Neuron (in vitro differentiated cells): ENCODE measurements around the gene DHX36.

Experiments used
- H2AFZ ChIP-seq: one replicate; pipeline ENCODE4 v1.6.1; 2013; ENCODE audit warnings: low read depth, mild to moderate bottlenecking, inconsistent platforms, low read length, moderate library complexity
- H3K27me3 ChIP-seq: one replicate; pipeline ENCODE4 v1.6.1; 2013; ENCODE audit warnings: low read length; ENCODE audit not compliant: insufficient read depth
- H3K36me3 ChIP-seq: one replicate; pipeline ENCODE4 v1.6.1; 2013; ENCODE audit warnings: low read length; ENCODE audit not compliant: insufficient read depth
- H3K4me1 ChIP-seq: one replicate; pipeline ENCODE4 v1.6.1; 2013; ENCODE audit warnings: low read length; ENCODE audit not compliant: insufficient read depth
- H3K4me3 ChIP-seq: 2 replicates; pipeline ENCODE4 v1.5.1; 2013; ENCODE audit warnings: mild to moderate bottlenecking, low read length, moderate library complexity
- H3K9me3 ChIP-seq: one replicate; pipeline ENCODE4 v1.6.1; 2013; ENCODE audit warnings: low read length

DHX36 gene, protein sequence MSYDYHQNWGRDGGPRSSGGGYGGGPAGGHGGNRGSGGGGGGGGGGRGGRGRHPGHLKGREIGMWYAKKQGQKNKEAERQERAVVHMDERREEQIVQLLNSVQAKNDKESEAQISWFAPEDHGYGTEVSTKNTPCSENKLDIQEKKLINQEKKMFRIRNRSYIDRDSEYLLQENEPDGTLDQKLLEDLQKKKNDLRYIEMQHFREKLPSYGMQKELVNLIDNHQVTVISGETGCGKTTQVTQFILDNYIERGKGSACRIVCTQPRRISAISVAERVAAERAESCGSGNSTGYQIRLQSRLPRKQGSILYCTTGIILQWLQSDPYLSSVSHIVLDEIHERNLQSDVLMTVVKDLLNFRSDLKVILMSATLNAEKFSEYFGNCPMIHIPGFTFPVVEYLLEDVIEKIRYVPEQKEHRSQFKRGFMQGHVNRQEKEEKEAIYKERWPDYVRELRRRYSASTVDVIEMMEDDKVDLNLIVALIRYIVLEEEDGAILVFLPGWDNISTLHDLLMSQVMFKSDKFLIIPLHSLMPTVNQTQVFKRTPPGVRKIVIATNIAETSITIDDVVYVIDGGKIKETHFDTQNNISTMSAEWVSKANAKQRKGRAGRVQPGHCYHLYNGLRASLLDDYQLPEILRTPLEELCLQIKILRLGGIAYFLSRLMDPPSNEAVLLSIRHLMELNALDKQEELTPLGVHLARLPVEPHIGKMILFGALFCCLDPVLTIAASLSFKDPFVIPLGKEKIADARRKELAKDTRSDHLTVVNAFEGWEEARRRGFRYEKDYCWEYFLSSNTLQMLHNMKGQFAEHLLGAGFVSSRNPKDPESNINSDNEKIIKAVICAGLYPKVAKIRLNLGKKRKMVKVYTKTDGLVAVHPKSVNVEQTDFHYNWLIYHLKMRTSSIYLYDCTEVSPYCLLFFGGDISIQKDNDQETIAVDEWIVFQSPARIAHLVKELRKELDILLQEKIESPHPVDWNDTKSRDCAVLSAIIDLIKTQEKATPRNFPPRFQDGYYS

GRCh38 chr3:154323891-154324738, at the start of gene DHX36:
Gene DHX36 (minus strand): TSS chr3:154324487. CDS start chr3:154324416, 71 bp downstream.
- Histone ChIP-seq H2AFZ (peak within 1 kb of the TSS; percentile 96), H3K27me3 (no peaks in the 10 kb centered on the region), H3K4me3 (peak within 1 kb of the TSS; percentile 97), H3K4me1 (peaks cover 5% of the 10 kb centered on the region), H3K9me3 (peaks cover 12% of the 10 kb centered on the region), H3K36me3 (peaks cover 13% of the 10 kb centered on the region)

DNA sequence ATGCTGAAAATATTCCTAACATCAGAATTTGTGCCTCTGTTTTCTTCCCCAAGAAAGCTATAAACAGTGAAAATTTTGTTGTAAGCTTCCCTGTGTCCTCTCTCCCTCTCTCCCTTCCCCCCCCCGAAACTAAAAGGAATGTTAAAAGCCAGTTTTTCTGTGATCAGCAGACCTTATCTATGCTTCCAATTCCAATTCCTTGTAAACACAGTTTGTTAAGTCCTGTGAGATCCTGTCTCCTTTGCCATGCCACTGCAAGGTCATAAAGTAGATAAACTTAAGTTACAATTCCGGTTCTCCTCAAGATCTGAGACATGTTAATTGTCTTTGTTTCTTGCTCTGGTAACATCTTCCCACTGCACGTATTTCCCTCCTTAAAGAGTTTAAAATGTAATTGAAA, 42.9 kb upstream of the DHX36 start:
- no peak overlapping the region for H3K4me3 ChIP-seq
- H3K36me3 ChIP-seq, result no peaks in the 10 kb centered on the region
- H3K9me3 ChIP-seq, result no peaks in the 10 kb centered on the region
- H2AFZ ChIP-seq, result no peak overlapping the region
- no peaks in the 10 kb centered on the region for H3K4me1 ChIP-seq
- H3K27me3 ChIP-seq, result no peaks in the 10 kb centered on the region

DNA sequence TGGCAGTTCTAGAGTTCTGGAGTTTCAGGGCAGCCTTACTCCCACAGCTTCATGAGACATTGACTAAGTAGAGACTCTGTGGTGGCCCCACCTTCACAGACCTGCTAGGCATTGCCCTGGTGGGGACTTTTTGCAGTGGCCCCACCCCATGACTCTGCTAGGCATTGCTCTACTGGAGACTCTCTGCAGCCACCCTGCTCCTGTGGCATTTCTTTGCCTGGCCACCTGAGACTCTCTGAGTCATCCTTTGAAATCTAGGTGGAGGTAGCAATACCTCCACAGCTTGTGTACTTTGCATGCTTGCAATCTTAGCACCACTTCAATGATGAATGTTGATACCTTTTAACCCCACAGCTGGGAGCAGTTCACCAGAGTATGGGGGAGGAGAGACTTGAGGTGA, 40.6 kb upstream of the DHX36 start:
- Histone ChIP-seq H3K4me3 (no peak overlapping the region), H3K9me3 (no peaks in the 10 kb centered on the region), H3K4me1 (no peaks in the 10 kb centered on the region), H3K36me3 (no peaks in the 10 kb centered on the region), H2AFZ (no peak overlapping the region), H3K27me3 (no peaks in the 10 kb centered on the region)

DNA sequence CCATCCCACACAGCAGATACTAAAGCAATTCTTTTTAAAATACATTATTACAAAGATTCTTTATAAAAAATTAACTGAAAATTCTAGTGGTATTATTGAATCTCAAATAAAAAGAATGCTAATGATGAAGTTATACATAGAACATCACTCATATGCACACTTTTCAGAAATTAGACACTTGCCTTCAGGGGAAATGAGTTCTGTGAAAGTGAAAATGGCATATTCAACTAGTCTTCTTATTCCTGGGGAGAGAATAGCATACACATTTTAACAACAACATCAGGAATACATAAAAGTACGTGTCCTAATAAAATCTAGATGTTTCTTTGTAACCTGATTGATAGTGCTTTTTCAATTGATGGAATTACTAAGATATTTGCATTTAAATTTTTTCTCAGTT, 36.8 kb upstream of the DHX36 start:
- Histone ChIP-seq H3K36me3 (no peaks in the 10 kb centered on the region), H3K27me3 (no peaks in the 10 kb centered on the region), H3K9me3 (no peaks in the 10 kb centered on the region)

DNA sequence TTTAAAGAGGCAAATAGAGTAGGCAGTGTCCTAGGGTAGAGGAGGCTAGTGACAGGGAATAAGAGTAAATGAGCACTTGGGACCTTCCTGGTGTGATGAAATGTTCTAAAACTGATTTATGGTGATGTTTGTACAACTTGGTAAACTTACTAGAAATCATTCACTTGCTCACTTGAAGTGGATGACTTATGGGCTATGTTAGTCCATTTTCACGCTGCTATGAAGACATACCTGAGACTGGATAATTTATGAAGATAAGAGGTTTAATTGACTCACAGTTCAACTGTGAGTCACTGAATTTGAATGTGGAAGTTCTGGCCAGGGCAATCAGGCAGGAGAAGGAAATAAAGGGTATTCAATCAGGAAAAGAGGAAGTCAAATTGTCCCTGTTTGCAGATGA, 31.7 kb upstream of the DHX36 start:
- no peak overlapping the region for H3K4me3 ChIP-seq
- H3K4me1 ChIP-seq, result no peaks in the 10 kb centered on the region
- H3K36me3 ChIP-seq, result no peaks in the 10 kb centered on the region
- H2AFZ ChIP-seq, result no peak overlapping the region
- no peaks in the 10 kb centered on the region for H3K9me3 ChIP-seq
- H3K27me3 ChIP-seq, result no peaks in the 10 kb centered on the region

More for the DNA sequence above, 36.8 kb upstream of the DHX36 start:
- no peak overlapping the region for H3K4me3 ChIP-seq
- H2AFZ ChIP-seq, result no peak overlapping the region
- H3K4me1 ChIP-seq, result no peaks in the 10 kb centered on the region

- H3K4me1 ChIP-seq, result no peaks in the 10 kb centered on the region
- peaks cover 2% of the 10 kb centered on the region for H3K27me3 ChIP-seq
- no peaks in the 10 kb centered on the region for H3K9me3 ChIP-seq
- H3K4me3 ChIP-seq, result no peak overlapping the region
- no peak overlapping the region for H2AFZ ChIP-seq
- no peaks in the 10 kb centered on the region for H3K36me3 ChIP-seq
Observed at GRCh38 chr3:154349223-154349622, 24.9 kb upstream of the DHX36 start.

GRCh38 chr3:154345422-154346122, 21.3 kb upstream of the DHX36 start:
- Histone ChIP-seq H3K4me3 (no peak overlapping the region), H2AFZ (no peak overlapping the region), H3K9me3 (no peaks in the 10 kb centered on the region), H3K36me3 (no peaks in the 10 kb centered on the region), H3K27me3 (peaks cover 2% of the 10 kb centered on the region), H3K4me1 (no peaks in the 10 kb centered on the region)

GRCh38 chr3:154338570-154338969, 14.3 kb upstream of the DHX36 start:
- Histone ChIP-seq H3K9me3 (no peaks in the 10 kb centered on the region), H3K27me3 (peaks cover 14% of the 10 kb centered on the region), H3K4me1 (no peaks in the 10 kb centered on the region), H2AFZ (no peak overlapping the region), H3K36me3 (no peaks in the 10 kb centered on the region), H3K4me3 (no peak overlapping the region)

GRCh38 chr3:154338008-154338407, 13.7 kb upstream of the DHX36 start:
- H3K4me3 ChIP-seq, result no peak overlapping the region
- no peaks in the 10 kb centered on the region for H3K4me1 ChIP-seq
- no peak overlapping the region for H2AFZ ChIP-seq
- H3K27me3 ChIP-seq, result peaks cover 18% of the 10 kb centered on the region
- no peaks in the 10 kb centered on the region for H3K9me3 ChIP-seq
- no peaks in the 10 kb centered on the region for H3K36me3 ChIP-seq

DNA sequence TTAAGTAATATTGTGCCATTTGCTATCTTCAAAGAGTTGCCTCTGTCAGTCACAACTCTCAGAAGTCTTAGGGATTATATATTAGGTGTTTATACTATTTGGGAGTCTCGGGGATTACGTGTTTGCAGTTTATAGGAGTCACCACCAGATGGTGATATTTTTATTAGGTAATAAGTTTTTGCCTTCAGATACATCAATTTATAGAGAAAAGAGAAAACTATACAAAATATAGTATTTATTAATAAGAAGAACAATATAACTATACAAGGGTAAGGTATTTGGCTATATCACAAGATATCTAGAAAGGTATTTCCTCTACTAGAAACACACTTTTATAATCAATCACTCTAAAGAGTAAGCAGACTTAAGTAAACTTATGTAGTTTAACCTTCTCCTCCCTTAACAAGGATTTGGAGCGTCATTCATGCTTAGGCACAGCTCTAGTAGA, 10.7 kb upstream of the DHX36 start:
- no peaks in the 10 kb centered on the region for H3K9me3 ChIP-seq
- no peak overlapping the region for H2AFZ ChIP-seq
- H3K4me3 ChIP-seq, result no peak overlapping the region
- peaks cover 22% of the 10 kb centered on the region for H3K27me3 ChIP-seq
- no peaks in the 10 kb centered on the region for H3K4me1 ChIP-seq
- no peaks in the 10 kb centered on the region for H3K36me3 ChIP-seq

- Histone ChIP-seq H3K27me3 (peaks cover 3% of the 10 kb centered on the region), H3K4me3 (no peak overlapping the region), H2AFZ (no peak overlapping the region), H3K9me3 (no peaks in the 10 kb centered on the region), H3K36me3 (no peaks in the 10 kb centered on the region), H3K4me1 (no peaks in the 10 kb centered on the region)
Observed at GRCh38 chr3:154327871-154328270, 3.6 kb upstream of the DHX36 start.

DNA sequence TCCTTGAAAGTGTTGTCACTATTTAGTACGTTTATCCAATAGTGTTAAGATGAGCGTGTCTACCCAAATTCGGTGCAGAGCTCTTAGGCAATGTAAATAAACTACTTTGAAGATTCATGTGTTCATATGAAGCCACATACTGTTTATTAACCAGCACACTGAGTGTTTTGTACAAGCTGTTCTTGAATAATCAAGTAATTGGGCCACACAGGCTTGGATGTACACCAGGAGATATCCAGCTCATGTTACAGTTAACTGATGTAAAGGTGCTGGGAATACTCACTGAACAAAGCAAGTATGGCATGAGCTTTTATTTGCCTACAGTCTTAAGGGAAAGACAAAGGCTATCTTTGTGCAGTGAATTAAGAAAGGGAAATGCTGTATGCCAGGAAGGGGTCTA, 632 bp upstream of the DHX36 start:
- peak overlapping the region; percentile 96 for H2AFZ ChIP-seq
- H3K27me3 ChIP-seq, result no peaks in the 10 kb centered on the region
- peak overlapping the region; percentile 97 for H3K4me3 ChIP-seq

More for the DNA sequence above, 632 bp upstream of the DHX36 start:
- peaks cover 5% of the 10 kb centered on the region for H3K4me1 ChIP-seq
- peaks cover 12% of the 10 kb centered on the region for H3K9me3 ChIP-seq
- H3K36me3 ChIP-seq, result peaks cover 12% of the 10 kb centered on the region
